Measurements from ENCODE around the gene VAT1L.

Gene VAT1L

DNA sequence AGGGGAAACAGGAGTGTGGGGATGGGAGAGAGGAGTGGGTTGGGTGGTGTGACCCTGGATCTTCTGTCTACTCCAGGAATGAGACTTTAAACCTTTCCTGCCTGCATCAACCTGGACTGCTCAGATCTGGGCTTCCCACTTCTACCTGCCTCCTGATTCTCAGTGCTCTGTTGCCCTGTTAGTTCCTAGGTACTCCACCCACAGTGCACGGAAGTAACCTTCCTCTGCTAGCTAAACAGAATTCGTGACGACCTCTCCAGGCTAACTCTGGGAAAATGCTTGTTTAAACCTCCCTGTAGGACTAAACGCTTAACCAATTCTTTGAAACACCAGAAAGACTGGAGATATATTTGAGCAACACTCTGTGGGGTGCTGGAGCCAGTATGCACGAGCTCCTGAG, 150.5 kb downstream of the VAT1L start:
- no peak for DNase-seq (ENCODE audit: low spot score)
- Histone ChIP-seq H2BK120ac (ENCODE audit: low read depth, low read length) (no peak overlapping the region), H3K4me3 (ENCODE audit: low read length in 2 of 2) (no peak overlapping the region), H2BK5ac (ENCODE audit: low read length) (no peak overlapping the region), H3K14ac (ENCODE audit: low read length) (no peak overlapping the region), H3K9me3 (replicated peaks in 1 of 2; ENCODE audit: control insufficient read depth in 2 of 2, insufficient read depth in 1 of 2, low read depth in 1 of 2, low read length in 2 of 2) (peaks cover 7 to 8% of the 10 kb centered on the region in 2 donors), H3K27ac (replicated peaks; ENCODE audit: low read length) (no peak overlapping the region), H4K8ac (ENCODE audit: low read depth, low read length) (no peak overlapping the region), H2BK15ac (ENCODE audit: low read length) (no peak overlapping the region), H2AK5ac (ENCODE audit: low read depth, low read length) (no peak overlapping the region), H3K27me3 (ENCODE audit: control insufficient read depth in 3 of 3, insufficient read depth in 3 of 3, low read depth in 1 of 3, low read length in 3 of 3) (no peaks in the 10 kb centered on the region), H3K36me3 (replicated peaks in 1 of 2; ENCODE audit: control insufficient read depth in 2 of 2, insufficient read depth in 2 of 2, low read length in 2 of 2) (no peaks in the 10 kb centered on the region), H2AFZ (ENCODE audit: low read length) (no peak overlapping the region), H3K4me1 (ENCODE audit: control insufficient read depth in 2 of 2, insufficient read depth in 1 of 2, low read depth in 1 of 2, low read length in 2 of 2) (peaks cover 0 to 1% of the 10 kb centered on the region in 2 donors), H3K4me2 (ENCODE audit: insufficient read depth, low read length, poor library complexity, severe bottlenecking) (no peak overlapping the region), H4K91ac (ENCODE audit: low read depth, low read length, poor library complexity) (no peak overlapping the region), H3K23ac (ENCODE audit: low read depth, low read length, poor library complexity) (no peak overlapping the region), H3K79me1 (ENCODE audit: low read depth, low read length) (no peaks in the 10 kb centered on the region), H3K18ac (ENCODE audit: low read length) (no peak overlapping the region), H3K4ac (ENCODE audit: low read length) (no peak overlapping the region), H2BK12ac (ENCODE audit: low read length) (no peak overlapping the region), H3K9ac (ENCODE audit: low read depth, low read length, poor library complexity) (no peak overlapping the region)
- WGBS, 2 donors (ENCODE audit: extremely low coverage in 2 of 2, insufficient read length in 2 of 2, insufficient replicate concordance in 1 of 2) = no CpG with 5 or more reads among the region's 5 CpGs

DNA sequence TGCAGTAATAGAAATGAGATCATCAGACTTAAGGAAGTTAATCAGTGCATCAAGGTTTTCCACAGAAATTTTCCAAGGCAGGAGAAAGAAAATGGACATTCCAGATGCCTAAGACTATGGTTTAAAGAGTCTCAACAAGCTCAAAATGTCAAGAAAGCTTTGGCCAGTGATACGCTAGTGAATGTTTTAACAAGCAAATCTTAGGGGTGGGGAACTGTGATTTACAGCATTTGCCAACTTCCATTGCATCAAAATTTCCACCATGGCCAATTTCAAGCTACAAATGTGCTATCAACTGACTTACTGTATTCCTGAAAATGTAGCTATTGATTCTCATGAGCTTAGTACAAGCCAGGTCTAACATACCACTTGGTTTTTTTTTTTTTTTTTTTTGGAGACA, 151.6 kb downstream of the VAT1L start:
- H3K4ac ChIP-seq (ENCODE audit: low read length) = no peak overlapping the region
- no peaks in the 10 kb centered on the region for H3K27me3 ChIP-seq (ENCODE audit: control insufficient read depth in 3 of 3, insufficient read depth in 3 of 3, low read depth in 1 of 3, low read length in 3 of 3)
- H3K23ac ChIP-seq (ENCODE audit: low read depth, low read length, poor library complexity) = no peak overlapping the region
- H3K27ac ChIP-seq (replicated peaks; ENCODE audit: low read length) = no peak overlapping the region
- no peak overlapping the region for H2BK120ac ChIP-seq (ENCODE audit: low read depth, low read length)
- peaks cover 5 to 7% of the 10 kb centered on the region in 2 donors for H3K9me3 ChIP-seq (replicated peaks in 1 of 2; ENCODE audit: control insufficient read depth in 2 of 2, insufficient read depth in 1 of 2, low read depth in 1 of 2, low read length in 2 of 2)
- no peaks in the 10 kb centered on the region for H3K36me3 ChIP-seq (replicated peaks in 1 of 2; ENCODE audit: control insufficient read depth in 2 of 2, insufficient read depth in 2 of 2, low read length in 2 of 2)
- H3K4me3 ChIP-seq (ENCODE audit: low read length in 2 of 2) = no peak overlapping the region
- no peak overlapping the region for H2BK12ac ChIP-seq (ENCODE audit: low read length)
- DNase-seq (ENCODE audit: low spot score) = no peak
- H2AK5ac ChIP-seq (ENCODE audit: low read depth, low read length) = no peak overlapping the region
- H3K14ac ChIP-seq (ENCODE audit: low read length) = no peak overlapping the region
- no peak overlapping the region for H4K91ac ChIP-seq (ENCODE audit: low read depth, low read length, poor library complexity)
- no peak overlapping the region for H2AFZ ChIP-seq (ENCODE audit: low read length)
- H3K4me1 ChIP-seq (ENCODE audit: control insufficient read depth in 2 of 2, insufficient read depth in 1 of 2, low read depth in 1 of 2, low read length in 2 of 2) = peaks cover 0 to 1% of the 10 kb centered on the region in 2 donors
- H3K18ac ChIP-seq (ENCODE audit: low read length) = no peak overlapping the region
- no CpG with 5 or more reads among the region's 1 CpG for WGBS, 2 donors (ENCODE audit: extremely low coverage in 2 of 2, insufficient read length in 2 of 2, insufficient replicate concordance in 1 of 2)
- H2BK5ac ChIP-seq (ENCODE audit: low read length) = no peak overlapping the region
- no peak overlapping the region for H3K9ac ChIP-seq (ENCODE audit: low read depth, low read length, poor library complexity)
- H3K79me1 ChIP-seq (ENCODE audit: low read depth, low read length) = no peaks in the 10 kb centered on the region
- H3K4me2 ChIP-seq (ENCODE audit: insufficient read depth, low read length, poor library complexity, severe bottlenecking) = no peak overlapping the region
- H4K8ac ChIP-seq (ENCODE audit: low read depth, low read length) = no peak overlapping the region
- no peak overlapping the region for H2BK15ac ChIP-seq (ENCODE audit: low read length)

GRCh38 chr16:77943801-77944200, 155.4 kb downstream of the VAT1L start:
- Histone ChIP-seq H3K14ac (ENCODE audit: low read length) (no peak overlapping the region), H3K9ac (ENCODE audit: low read depth, low read length, poor library complexity) (no peak overlapping the region), H3K4me3 (ENCODE audit: low read length in 2 of 2) (no peak overlapping the region), H4K8ac (ENCODE audit: low read depth, low read length) (no peak overlapping the region), H3K4ac (ENCODE audit: low read length) (no peak overlapping the region), H3K4me2 (ENCODE audit: insufficient read depth, low read length, poor library complexity, severe bottlenecking) (no peak overlapping the region), H3K79me1 (ENCODE audit: low read depth, low read length) (no peaks in the 10 kb centered on the region), H2BK120ac (ENCODE audit: low read depth, low read length) (no peak overlapping the region), H3K9me3 (replicated peaks in 1 of 2; ENCODE audit: control insufficient read depth in 2 of 2, insufficient read depth in 1 of 2, low read depth in 1 of 2, low read length in 2 of 2) (peaks cover 2 to 4% of the 10 kb centered on the region in 2 donors), H2BK5ac (ENCODE audit: low read length) (no peak overlapping the region), H3K27me3 (ENCODE audit: control insufficient read depth in 3 of 3, insufficient read depth in 3 of 3, low read depth in 1 of 3, low read length in 3 of 3) (no peaks in the 10 kb centered on the region), H2BK12ac (ENCODE audit: low read length) (no peak overlapping the region), H2AFZ (ENCODE audit: low read length) (no peak overlapping the region), H4K91ac (ENCODE audit: low read depth, low read length, poor library complexity) (no peak overlapping the region), H3K36me3 (replicated peaks in 1 of 2; ENCODE audit: control insufficient read depth in 2 of 2, insufficient read depth in 2 of 2, low read length in 2 of 2) (no peaks in the 10 kb centered on the region), H2BK15ac (ENCODE audit: low read length) (no peak overlapping the region), H3K18ac (ENCODE audit: low read length) (no peak overlapping the region), H3K23ac (ENCODE audit: low read depth, low read length, poor library complexity) (no peak overlapping the region), H3K4me1 (ENCODE audit: control insufficient read depth in 2 of 2, insufficient read depth in 1 of 2, low read depth in 1 of 2, low read length in 2 of 2) (peaks cover 4 to 11% of the 10 kb centered on the region in 2 donors), H2AK5ac (ENCODE audit: low read depth, low read length) (no peak overlapping the region), H3K27ac (replicated peaks; ENCODE audit: low read length) (no peak overlapping the region)
- DNase-seq (ENCODE audit: low spot score) = no peak
- WGBS, 2 donors (ENCODE audit: extremely low coverage in 2 of 2, insufficient read length in 2 of 2, insufficient replicate concordance in 1 of 2) = no CpG with 5 or more reads among the region's 5 CpGs

GRCh38 chr16:77944631-77945030, 156.3 kb downstream of the VAT1L start:
- no peak overlapping the region for H2BK15ac ChIP-seq (ENCODE audit: low read length)
- no peak overlapping the region for H3K9ac ChIP-seq (ENCODE audit: low read depth, low read length, poor library complexity)
- no peak overlapping the region for H2AFZ ChIP-seq (ENCODE audit: low read length)
- H3K18ac ChIP-seq (ENCODE audit: low read length) = no peak overlapping the region
- no peaks in the 10 kb centered on the region for H3K27me3 ChIP-seq (ENCODE audit: control insufficient read depth in 3 of 3, insufficient read depth in 3 of 3, low read depth in 1 of 3, low read length in 3 of 3)
- H3K36me3 ChIP-seq (replicated peaks in 1 of 2; ENCODE audit: control insufficient read depth in 2 of 2, insufficient read depth in 2 of 2, low read length in 2 of 2) = no peaks in the 10 kb centered on the region
- peaks cover 5 to 15% of the 10 kb centered on the region in 2 donors for H3K4me1 ChIP-seq (ENCODE audit: control insufficient read depth in 2 of 2, insufficient read depth in 1 of 2, low read depth in 1 of 2, low read length in 2 of 2)
- DNase-seq (ENCODE audit: low spot score) = no peak
- no CpG with 5 or more reads among the region's 2 CpGs for WGBS, 2 donors (ENCODE audit: extremely low coverage in 2 of 2, insufficient read length in 2 of 2, insufficient replicate concordance in 1 of 2)
- H3K27ac ChIP-seq (replicated peaks; ENCODE audit: low read length) = no peak overlapping the region
- H2AK5ac ChIP-seq (ENCODE audit: low read depth, low read length) = no peak overlapping the region
- H3K14ac ChIP-seq (ENCODE audit: low read length) = no peak overlapping the region
- no peak overlapping the region for H2BK5ac ChIP-seq (ENCODE audit: low read length)
- H3K4ac ChIP-seq (ENCODE audit: low read length) = no peak overlapping the region
- H3K4me3 ChIP-seq (ENCODE audit: low read length in 2 of 2) = no peak overlapping the region
- H3K23ac ChIP-seq (ENCODE audit: low read depth, low read length, poor library complexity) = no peak overlapping the region
- H2BK12ac ChIP-seq (ENCODE audit: low read length) = no peak overlapping the region
- H3K9me3 ChIP-seq (replicated peaks in 1 of 2; ENCODE audit: control insufficient read depth in 2 of 2, insufficient read depth in 1 of 2, low read depth in 1 of 2, low read length in 2 of 2) = peaks cover 2% of the 10 kb centered on the region in 2 donors
- no peaks in the 10 kb centered on the region for H3K79me1 ChIP-seq (ENCODE audit: low read depth, low read length)
- H3K4me2 ChIP-seq (ENCODE audit: insufficient read depth, low read length, poor library complexity, severe bottlenecking) = no peak overlapping the region
- no peak overlapping the region for H2BK120ac ChIP-seq (ENCODE audit: low read depth, low read length)
- no peak overlapping the region for H4K8ac ChIP-seq (ENCODE audit: low read depth, low read length)
- H4K91ac ChIP-seq (ENCODE audit: low read depth, low read length, poor library complexity) = no peak overlapping the region
